ENCODE results near the gene TMC1.

The TMC1 gene

DNA sequence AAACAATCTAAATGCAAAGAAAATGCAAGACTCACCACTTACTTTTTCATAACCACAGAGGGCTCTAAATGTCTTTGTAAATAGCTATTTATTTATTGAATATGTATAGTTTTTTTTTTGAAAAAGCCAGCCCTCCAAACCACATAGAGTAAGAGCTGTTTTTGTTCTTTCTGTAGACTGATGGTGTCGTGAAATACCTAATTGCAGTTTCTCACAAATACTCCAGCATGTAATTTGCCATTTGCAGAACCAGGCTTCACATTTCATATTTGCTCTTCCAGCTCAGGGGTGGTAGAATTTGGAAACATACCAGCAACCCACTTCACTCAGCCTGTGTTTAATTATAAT lies 159.8 kb downstream of the TMC1 start:
- DNase-seq (ENCODE audit: low read depth): no peak

DNA sequence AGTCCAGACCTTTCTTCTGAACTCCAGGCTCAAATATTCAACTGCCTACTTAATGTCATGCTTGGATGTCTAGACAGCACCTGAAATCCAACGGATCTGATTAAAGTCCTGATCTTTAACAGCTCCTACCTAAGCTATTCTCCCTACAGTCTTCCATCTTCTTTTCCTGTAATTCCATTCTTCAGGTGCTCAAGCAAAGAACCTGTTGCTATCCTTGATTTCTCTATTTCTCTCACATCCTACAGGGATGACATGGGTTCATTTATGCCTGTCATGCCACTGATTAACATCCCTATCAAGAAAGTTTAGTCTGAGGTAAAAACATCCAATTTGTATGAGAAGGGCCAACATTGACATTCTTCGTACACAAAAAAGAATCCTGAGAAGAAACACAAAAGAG lies 163.2 kb downstream of the TMC1 start:
- no peak for DNase-seq (ENCODE audit: low read depth)

DNA sequence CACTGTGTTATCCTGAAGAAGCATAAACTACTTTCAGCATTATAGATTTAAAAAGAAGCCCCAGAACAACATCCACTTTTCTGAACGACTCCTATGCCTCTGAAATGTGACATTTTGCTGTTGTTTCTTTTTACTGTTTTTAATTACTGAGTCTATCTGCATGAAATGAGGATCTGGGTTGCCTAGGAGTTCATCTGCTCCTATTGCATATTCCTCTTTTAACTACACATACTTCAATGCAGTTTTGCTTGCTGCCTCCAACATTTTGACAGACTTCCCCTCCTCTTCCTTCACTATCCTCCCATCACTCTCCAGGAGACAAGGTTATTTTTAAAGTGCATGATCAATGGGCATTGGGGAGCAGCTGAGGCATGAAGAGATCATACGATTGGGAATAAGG lies 164.5 kb downstream of the TMC1 start:
- DNase-seq (ENCODE audit: low read depth): no peak

DNA sequence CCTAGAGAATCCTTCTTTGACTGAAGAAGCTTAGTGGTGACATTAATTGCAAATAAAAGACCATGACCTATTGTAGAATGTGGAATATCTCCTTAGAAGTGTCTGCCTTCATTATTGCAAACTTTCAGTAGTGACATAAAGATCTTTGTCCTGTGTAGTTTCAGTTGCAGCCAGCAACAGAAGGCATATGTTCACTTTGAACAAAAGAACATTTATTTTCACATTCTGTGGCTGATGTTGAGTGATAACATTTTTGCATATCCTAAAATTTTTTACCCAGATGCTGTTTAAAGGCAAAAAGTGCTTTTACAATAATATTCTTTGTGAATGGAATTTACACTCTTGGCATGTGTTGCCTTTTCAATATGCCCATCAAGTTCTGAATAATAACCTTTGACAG lies 165.9 kb downstream of the TMC1 start:
- no peak for DNase-seq (ENCODE audit: low read depth)

DNA sequence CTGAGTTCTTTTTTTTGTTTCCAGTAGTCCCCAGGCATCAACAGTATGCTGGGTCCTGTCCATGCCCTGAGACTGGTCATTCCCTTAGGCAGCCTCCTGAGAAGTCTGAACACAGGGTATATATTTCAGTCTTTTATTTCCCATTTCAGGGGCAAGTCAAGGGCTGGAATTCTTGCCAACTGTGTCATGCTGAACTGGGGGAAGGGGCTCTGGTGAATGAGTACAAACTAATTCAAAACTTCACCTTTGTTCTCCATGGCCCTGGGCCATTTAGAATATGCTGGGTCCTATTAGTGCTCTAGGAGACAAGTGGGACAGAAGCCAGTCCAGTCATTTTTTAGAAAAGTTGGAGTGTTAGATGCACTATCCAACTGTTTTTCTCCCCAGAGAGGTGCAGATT lies 170.3 kb downstream of the TMC1 start:
- DNase-seq (ENCODE audit: low read depth): no peak

DNA sequence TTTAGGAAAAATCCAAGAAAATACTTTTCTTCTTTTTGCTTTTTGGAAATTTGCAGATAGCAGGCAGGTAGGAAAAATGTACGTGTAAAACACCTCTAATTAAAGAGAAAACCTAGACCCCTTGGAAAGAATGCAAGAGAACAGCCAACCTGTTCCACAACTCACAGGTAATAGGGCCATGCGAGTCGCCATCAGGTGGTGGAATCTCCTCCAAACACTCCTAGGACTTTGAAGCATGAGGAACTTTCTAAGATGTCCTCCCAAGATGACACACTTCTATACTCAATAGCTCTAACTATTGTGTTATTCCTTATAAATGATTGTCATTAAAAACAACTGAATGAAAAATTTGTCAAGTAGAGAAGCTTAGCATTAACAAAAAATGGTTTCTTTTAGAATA lies 174.0 kb downstream of the TMC1 start:
- DNase-seq (ENCODE audit: low read depth): no peak

DNA sequence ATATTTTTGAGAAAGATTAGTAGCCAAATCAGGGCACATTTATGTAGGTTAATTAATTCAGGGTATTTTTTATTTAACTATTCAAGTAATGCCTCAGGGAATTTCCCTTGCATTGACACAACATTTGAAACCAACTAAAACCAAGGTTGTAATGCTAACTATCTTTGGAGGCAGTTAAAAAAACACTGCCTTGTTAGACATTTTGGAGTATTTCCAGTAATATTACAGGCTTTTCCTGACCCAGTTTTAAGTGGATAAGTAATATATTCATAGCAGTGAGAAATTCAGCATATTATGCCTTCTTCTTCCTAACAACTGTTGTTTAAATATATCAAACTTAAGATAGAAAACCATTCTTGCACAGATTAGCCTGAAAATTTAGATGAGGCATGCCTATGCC lies 175.1 kb downstream of the TMC1 start:
- no peak for DNase-seq (ENCODE audit: low read depth)

DNA sequence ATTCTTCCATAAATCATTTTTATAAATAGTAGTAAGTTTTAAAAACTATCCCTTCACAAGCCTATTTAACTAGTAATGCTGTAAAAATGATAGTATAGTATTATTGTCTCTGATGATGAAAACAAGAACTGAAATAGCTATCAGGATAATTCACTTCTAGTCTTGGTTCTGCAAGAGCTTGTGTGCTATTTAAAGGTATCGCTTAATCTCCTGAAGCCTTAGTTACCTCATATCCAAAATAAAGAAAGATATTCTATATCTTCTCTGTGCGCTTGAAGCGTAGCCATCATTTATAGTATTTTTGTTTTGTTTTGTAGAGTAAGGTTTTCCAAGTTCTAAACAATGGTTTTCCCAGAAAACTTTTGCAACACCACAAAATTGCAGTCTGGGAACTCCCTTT lies 180.1 kb downstream of the TMC1 start:
- no peak for DNase-seq (ENCODE audit: low read depth)

DNA sequence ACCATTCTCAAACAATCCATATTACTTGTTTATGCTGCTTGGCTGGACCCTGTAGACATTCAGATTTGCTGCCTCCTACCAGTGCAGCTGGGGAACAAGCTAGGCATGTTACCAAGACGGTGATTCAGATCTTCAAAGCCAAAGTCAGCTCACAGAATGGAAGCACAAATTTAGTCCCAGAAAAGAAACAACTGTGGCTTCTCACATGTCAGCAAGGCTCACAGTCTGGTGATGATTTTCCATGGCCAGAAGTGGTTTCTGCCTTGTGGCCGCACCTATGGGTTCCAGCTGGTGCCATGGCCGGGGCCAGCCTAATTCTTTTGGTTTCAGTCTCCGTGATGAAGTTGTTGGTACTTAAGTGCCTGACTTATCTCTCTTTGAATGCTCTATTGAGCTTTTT lies 182.2 kb downstream of the TMC1 start:
- no peak for DNase-seq (ENCODE audit: low read depth)

DNA sequence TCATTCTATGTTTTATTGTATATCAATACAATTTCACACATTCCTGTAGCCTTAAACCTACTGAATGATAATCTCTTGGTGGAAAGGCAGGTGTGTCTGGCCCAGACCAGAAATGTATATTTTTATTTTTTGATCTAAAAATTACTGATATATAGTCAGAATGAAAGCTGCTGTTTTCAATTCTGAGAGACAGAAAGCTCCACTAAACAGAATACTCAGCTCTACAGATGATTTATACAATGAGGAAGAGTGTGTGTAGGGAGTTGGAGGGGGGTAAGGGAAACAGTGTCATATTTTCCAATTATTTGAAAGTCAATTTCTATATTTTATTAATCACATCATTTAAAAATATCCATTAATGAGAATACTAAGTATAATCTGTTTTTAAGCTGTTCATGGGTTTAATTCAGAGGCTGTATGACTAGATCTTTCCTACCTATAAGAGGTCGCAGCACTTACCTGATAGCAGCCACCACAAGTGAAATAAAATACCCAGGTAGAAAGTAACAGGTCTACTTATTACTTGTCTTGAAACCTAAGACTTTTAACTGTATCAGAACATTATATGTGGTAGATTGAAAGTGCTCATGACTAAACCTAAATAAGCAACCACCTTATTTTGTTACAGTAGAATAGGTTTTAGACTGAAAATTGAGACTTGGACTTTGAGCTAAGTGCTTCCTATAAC lies 183.4 kb downstream of the TMC1 start:
- DNase-seq (ENCODE audit: low read depth): no peak

DNA sequence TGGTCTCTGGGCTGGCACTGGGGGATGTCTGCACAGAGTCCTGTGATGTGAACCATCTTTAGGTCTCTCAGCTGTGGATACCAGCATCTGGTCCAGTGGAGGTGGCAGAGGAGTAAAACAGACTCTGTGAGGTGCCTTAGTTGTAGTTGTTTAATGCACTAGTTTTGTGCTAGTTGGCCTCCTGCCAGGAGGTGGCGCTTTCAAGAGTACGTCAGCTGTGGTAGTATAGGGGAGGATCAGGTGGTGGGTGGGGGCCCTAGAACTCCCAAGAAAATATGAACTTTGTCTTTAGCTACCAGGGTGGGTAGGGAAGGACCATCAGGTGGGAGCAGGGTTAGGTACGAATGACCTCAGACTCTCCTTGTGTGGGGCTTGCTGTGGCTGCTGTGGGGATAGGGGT lies 197.1 kb downstream of the TMC1 start:
- no peak for DNase-seq (ENCODE audit: low read depth)

DNA sequence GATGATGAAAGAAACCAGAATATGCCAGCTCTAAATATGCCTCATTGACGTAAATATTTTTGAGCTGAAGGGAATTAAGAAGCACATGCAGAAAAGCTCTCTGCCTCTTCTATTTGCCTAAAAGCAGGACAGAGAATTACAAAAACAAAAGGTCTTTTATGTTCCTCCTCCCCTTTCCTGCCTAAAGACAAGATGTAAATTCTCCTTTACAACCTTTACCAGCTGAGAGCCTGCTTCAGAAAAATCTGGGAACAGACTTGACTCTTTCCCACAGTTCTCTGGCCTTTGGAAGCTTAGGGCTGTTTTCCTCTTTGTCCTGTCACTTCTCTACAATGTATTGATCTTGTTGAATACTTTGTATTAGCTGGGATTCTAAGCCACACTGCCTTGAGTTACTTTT lies 199.7 kb downstream of the TMC1 start:
- DNase-seq (ENCODE audit: low read depth): no peak

DNA sequence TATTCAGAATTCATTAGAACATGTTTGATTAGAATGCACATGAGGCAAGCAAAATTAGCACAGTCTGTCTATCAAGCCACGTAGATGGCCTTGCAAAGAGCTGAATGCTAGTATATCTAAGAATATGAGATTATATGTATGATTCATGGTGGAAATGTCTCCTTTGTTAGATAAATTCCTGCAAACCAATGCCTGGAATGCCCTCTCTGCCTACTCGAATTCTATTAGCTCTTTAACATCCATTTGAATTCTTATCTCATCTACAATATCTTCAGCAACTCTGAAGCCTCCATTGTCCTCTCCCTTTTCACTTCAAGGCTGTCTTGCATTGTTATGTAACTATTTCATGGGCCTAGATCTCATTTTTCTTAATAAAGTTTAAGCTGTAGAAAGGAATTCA lies 205.5 kb downstream of the TMC1 start:
- DNase-seq (ENCODE audit: low read depth): no peak

DNA sequence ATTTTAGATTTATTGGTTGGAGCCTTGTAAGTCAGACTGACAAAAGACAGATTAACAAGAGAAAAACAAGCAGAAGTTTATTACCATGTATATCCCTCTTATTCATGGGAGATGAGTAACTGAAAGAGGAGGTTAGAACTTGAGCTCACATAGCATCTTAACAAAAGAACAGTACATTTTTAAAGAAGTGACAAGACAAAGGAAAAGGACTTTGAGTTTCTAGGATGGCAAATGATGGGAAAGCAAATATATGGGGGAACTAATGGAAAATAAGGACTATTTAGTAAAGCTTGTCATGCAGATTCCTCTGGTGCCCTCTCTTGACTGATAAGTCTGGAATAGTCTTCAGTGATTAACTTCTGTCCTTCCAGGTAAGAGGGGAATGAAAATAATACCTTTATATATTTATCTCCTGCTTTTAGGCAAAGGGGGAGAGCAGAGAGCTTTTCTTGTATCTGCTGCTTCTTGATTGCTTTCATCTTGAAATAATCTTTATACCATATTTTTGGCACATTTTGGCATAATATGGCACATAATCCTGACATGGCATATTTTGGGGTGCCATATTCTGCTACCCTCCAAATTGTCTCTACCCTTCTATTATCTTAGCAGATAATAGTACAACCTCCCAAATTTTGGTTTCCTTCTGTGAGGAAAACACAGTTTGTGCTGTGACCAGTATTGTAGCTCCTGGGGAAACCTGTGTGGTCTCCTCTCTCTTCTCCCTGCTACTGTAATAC lies 206.8 kb downstream of the TMC1 start:
- no peak for DNase-seq (ENCODE audit: low read depth)

DNA sequence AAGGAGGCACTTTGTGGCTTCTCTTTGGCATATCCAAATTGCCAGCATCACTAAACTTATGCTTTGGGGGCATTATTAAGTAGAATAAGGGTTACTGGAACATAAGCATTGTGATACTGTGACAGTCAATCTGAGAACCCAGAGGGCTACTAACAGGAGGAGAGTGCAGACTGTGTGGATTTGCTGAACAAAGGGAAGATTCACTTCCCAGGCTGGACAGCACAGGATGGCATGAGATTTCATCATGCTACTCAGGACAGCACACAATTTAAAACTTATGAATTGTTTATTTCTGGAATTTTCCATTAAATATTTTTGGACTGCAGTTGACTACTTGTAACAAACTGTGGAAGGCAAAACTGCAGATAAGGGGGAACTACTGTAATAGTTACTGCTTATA lies 212.5 kb downstream of the TMC1 start:
- DNase-seq (ENCODE audit: low read depth): no peak

DNA sequence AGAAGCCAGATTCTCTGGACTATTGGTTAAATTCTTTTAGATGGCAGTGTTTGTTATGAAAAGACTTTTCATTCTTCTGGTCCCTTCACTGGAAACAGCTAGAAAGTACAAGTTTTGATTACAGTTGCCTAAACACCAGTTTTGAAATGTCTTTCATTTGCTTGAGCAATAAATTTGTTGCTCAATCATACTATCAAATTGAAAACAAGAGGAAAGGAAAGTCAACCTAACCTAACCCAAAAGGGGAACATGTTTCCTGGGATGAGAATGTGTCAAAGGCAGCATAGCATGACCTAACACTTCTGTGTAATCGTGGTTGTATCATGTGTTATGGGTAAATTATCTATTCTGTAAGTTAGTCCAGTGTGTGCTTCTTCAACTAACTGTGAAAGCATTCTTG lies 213.2 kb downstream of the TMC1 start:
- DNase-seq (ENCODE audit: low read depth): no peak

DNA sequence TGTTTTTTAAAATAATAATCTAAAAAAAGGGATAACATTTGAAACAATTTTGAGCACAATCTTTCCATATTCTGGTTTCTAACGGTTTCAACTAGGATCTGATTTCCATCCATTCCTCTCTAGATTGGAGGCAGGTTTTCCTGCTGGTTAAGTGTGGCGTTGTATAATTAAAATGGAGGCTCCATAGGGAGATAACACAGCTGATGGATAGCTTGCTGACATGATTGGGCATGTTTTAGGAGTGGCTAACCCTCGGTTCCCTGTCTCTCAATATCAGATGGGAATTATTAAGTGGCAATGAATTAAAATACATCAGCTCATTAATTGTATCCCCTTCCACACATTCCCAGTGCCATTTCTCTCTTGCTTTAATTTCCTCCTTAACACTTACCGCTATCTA lies 222.4 kb downstream of the TMC1 start:
- DNase-seq (ENCODE audit: low read depth): no peak

DNA sequence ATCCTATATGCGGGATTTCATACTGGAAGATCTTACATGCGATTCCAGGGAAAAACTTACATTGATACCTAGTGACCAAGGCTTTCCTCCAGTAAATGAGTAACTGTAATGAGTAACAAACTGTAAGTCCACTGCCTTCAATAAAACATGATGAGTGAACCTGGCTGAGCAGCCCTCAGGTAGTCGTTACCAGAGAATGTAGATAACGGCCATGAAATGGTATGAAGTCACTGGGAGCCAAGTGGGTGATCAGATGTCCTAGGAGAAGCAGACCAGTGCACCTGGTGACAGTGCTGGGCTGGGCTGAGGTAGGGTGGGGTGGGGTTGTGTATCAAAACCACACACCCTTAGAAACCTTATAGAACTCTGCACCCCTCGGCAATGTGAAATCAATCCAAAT lies 227.9 kb downstream of the TMC1 start:
- DNase-seq (ENCODE audit: low read depth): no peak

DNA sequence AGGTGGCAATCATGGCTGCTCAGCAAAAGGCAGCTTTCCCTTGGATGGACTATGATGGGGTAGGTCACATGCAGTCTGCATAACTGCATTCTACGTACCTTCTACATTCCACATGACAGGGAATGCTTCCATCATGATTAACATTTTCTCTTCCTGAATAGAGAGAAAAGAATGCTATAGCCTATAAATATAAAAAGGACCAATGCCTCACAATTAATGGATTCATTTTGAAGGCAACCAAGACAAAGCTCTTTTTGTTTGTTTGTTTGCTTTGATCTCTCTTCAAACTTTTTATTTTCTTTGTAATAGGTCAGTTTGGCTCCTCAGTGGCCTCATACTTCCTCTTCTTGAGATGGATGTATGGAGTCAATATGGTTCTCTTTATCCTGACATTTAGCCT lies 230.1 kb downstream of the TMC1 start:
- DNase-seq (ENCODE audit: low read depth): no peak

DNA sequence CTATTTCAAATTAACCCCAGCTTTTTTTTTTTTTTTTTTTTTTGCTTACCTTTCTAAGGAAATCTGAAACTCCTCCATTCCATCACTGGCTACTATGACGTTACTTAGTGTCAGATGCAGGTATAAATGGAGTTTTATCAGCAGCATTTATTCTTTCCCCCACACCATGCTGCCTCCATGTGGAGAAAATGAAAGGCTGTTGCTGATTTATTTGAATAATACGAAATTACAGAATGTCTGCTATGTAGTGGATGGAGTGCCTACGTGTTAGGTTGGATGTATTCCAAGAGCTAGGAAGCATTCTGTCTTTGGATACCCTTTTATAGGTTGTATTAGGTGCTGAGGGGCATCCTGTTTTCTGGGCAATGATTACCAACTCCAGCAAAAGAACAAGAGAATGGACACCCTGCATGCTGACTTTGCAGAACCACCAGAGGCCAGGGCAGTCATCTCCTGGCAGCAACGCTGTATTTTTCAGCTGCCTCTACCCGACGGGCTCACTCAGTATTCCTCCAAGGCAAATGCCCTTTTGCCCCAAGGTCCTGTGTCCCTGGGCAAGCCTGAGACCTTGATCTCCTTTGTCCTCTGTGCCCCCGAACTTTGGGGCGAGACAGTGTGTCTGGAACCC lies 232.0 kb downstream of the TMC1 start:
- DNase-seq (ENCODE audit: low read depth): no peak

DNA sequence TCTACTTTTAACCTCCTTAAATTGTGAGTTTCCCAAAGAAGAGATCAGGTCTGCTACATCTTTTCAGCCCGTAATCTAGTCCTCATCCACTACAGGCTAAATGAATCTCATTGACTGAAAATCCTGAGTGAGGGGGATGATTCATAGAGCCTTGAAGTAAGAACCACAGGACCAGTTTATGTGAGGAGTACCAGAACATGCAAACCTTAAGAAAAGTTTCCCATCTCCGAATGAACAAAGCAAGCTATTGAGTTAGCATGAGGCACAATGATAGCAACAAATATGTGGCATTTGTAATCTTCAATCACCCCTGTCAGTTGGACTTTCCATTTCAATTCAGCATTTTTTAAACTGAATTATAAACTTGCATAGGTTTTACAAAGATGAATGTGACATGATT lies 234.4 kb downstream of the TMC1 start:
- no peak for DNase-seq (ENCODE audit: low read depth)

DNA sequence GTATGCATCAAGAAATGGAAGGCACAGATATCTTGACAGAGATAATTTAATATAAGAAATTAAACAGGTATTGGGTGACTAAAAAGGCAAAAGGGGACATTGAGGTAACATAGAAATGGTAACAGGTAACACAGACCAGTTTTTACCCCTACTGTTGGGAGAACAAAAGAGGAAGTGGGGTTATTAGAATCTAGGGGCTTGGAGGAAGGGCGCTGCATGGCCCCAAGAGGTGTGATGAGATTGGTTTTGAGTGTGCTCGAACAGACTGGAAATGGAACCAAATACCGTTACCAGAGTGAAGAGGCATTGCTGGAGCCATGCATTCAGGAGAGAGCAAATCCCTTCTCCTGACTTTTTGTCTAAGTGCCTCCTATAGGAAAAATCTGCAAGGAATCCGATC lies 237.5 kb downstream of the TMC1 start:
- DNase-seq (ENCODE audit: low read depth): no peak

DNA sequence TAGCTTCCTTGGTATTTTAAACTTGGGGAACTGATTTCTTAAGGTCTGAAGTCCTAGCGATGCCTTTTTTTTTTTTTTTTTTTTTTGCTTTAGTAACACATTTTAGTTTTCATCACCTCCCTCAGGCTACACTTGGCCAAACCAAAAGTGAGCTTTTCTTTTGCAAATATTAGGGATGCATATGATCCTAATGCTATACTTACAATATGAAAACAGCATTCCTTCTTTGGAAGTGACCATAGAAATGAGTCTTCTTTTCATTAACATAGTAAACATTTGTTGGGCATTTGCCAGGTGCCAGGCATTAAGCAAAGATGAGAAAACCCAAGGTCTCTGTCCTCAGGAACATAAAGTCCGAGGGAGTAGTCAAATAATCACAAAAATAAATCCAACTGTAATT lies 241.6 kb downstream of the TMC1 start:
- DNase-seq (ENCODE audit: low read depth): no peak

DNA sequence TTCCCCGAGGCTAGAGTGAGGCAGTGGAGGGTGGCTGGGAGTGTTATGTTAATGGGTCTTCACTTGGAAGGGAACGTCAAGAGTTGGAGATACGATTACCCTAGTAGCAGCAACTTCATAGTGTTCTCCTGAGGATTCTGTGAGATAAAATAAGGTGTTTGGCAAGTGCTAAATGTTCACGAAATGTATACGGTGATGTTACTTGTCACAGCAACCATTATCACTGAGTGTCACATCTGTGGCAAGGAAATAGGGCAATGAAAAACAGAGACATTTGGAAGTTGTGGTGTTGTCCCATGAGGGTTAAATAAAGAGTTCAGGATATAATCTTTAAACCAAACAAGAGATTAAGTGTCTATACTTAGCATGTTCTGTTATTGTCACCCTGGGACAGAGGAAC lies 248.1 kb downstream of the TMC1 start:
- no peak for DNase-seq (ENCODE audit: low read depth)

All from activated T-helper 9 cell treated with anti-CD3 and anti-CD28 coated beads, Interleukin-2, amount 50 U/mL, for 16 hours (primary cell).